ENCODE measurements around the gene NEK10. TPM values are rescaled to one million over a fixed set of nuclear protein-coding genes. Genes with fewer than 3 reads are reported as not detected.
A peak's percentile ranks its signal among the peaks of the same experiment; 100 is the strongest.
"Not testable (repeated sequence)": the region's sequence is repeated elsewhere in the genome, so short reads cannot be mapped to it uniquely, and the experiment has no call there.

NEK10 gene, protein sequence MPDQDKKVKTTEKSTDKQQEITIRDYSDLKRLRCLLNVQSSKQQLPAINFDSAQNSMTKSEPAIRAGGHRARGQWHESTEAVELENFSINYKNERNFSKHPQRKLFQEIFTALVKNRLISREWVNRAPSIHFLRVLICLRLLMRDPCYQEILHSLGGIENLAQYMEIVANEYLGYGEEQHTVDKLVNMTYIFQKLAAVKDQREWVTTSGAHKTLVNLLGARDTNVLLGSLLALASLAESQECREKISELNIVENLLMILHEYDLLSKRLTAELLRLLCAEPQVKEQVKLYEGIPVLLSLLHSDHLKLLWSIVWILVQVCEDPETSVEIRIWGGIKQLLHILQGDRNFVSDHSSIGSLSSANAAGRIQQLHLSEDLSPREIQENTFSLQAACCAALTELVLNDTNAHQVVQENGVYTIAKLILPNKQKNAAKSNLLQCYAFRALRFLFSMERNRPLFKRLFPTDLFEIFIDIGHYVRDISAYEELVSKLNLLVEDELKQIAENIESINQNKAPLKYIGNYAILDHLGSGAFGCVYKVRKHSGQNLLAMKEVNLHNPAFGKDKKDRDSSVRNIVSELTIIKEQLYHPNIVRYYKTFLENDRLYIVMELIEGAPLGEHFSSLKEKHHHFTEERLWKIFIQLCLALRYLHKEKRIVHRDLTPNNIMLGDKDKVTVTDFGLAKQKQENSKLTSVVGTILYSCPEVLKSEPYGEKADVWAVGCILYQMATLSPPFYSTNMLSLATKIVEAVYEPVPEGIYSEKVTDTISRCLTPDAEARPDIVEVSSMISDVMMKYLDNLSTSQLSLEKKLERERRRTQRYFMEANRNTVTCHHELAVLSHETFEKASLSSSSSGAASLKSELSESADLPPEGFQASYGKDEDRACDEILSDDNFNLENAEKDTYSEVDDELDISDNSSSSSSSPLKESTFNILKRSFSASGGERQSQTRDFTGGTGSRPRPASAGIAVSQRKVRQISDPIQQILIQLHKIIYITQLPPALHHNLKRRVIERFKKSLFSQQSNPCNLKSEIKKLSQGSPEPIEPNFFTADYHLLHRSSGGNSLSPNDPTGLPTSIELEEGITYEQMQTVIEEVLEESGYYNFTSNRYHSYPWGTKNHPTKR
- total RNA-seq = under 1 TPM; 0.09 to 0.36 TPM

GRCh38 chr3:27368831-27369607 lies at the start of gene NEK10:
Gene NEK10, minus strand, starts transcription at chr3:27369383. Its CDS starts 16,501 bp downstream, at chr3:27352882.
- no peaks in the 10 kb centered on the region for H3K36me3 Mint-ChIP-seq (ENCODE audit: insufficient read depth in 2 of 2)
- DNase-seq = peak; percentile 91 to 92
- peak within 1 kb of the TSS; percentile 89 to 91 for H3K4me3 Mint-ChIP-seq
- H3K27me3 Mint-ChIP-seq (ENCODE audit: low read depth) = no peaks in the 10 kb centered on the region
- peak; percentile 99 to 100 for ATAC-seq (replicated peaks in 1 of 2)
- H3K4me1 Mint-ChIP-seq (ENCODE audit: low read depth) = peaks cover 16% of the 10 kb centered on the region
- no peaks in the 10 kb centered on the region for H3K9me3 Mint-ChIP-seq
- peak within 1 kb of the TSS; percentile 46 for H3K27ac Mint-ChIP-seq

DNA sequence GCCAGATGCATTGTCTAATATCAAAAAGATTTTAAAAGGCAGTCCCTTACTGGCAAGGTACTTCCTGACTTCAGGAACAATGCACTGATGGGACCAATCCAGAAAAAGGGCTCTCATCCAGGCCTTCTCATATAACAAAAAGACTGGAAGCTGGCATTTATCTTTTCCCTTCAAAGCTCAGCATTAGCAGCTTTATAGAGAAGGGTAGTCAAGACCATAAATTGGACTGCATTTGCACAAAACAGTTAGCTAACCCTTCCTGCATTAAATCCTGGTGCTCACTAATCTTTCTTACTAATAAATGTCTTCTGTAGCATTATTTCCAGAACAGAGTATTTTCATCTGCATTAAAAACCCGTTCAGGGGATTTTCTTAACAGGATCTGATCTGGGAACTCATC lies 46.0 kb upstream of the NEK10 start:
- no peak overlapping the region for H3K4me3 Mint-ChIP-seq
- ATAC-seq (replicated peaks in 1 of 2) (no peak), DNase-seq (no peak)
- H3K27me3 Mint-ChIP-seq (ENCODE audit: low read depth) = no peaks in the 10 kb centered on the region
- H3K4me1 Mint-ChIP-seq (ENCODE audit: low read depth) = no peaks in the 10 kb centered on the region
- no peak overlapping the region for H3K27ac Mint-ChIP-seq
- H3K9me3 Mint-ChIP-seq = no peaks in the 10 kb centered on the region
- peaks cover 12 to 18% of the 10 kb centered on the region in 2 donors for H3K36me3 Mint-ChIP-seq (ENCODE audit: insufficient read depth in 2 of 2)

- Mint-ChIP-seq H3K36me3 (ENCODE audit: insufficient read depth in 2 of 2) (peaks cover 2 to 14% of the 10 kb centered on the region in 2 donors), H3K27me3 (ENCODE audit: low read depth) (no peaks in the 10 kb centered on the region), H3K27ac (peak overlapping the region; percentile 70), H3K4me1 (ENCODE audit: low read depth) (peaks cover 16% of the 10 kb centered on the region), H3K4me3 (peak overlapping the region in 1 of 2 donors; percentile 44), H3K9me3 (no peaks in the 10 kb centered on the region)
- no peak for DNase-seq
- no peak for ATAC-seq (replicated peaks in 1 of 2)
Observed at GRCh38 chr3:27392950-27393679, 23.9 kb upstream of the NEK10 start.

GRCh38 chr3:27392414-27392813 lies 23.2 kb upstream of the NEK10 start:
- ATAC-seq (replicated peaks in 1 of 2); H3K27me3 Mint-ChIP-seq (ENCODE audit: low read depth); DNase-seq; H3K9me3 Mint-ChIP-seq: not testable (repeated sequence)
- Mint-ChIP-seq H3K27ac (peak overlapping the region; percentile 91), H3K4me1 (ENCODE audit: low read depth) (peaks cover 16% of the 10 kb centered on the region), H3K36me3 (ENCODE audit: insufficient read depth in 2 of 2) (peaks cover 2 to 12% of the 10 kb centered on the region in 2 donors), H3K4me3 (peak overlapping the region in 1 of 2 donors; percentile 67)

- no peaks in the 10 kb centered on the region for H3K27me3 Mint-ChIP-seq (ENCODE audit: low read depth)
- H3K9me3 Mint-ChIP-seq = no peaks in the 10 kb centered on the region
- peak overlapping the region in 1 of 2 donors; percentile 67 for H3K4me3 Mint-ChIP-seq
- DNase-seq = no peak
- peaks cover 2 to 10% of the 10 kb centered on the region in 2 donors for H3K36me3 Mint-ChIP-seq (ENCODE audit: insufficient read depth in 2 of 2)
- ATAC-seq (replicated peaks in 1 of 2) = no peak
- peak overlapping the region; percentile 91 for H3K27ac Mint-ChIP-seq
- H3K4me1 Mint-ChIP-seq (ENCODE audit: low read depth) = peaks cover 16% of the 10 kb centered on the region
Observed at GRCh38 chr3:27391796-27392195, 22.6 kb upstream of the NEK10 start.

- Mint-ChIP-seq H3K4me1 (ENCODE audit: low read depth) (peaks cover 10% of the 10 kb centered on the region), H3K9me3 (no peaks in the 10 kb centered on the region), H3K4me3 (no peak overlapping the region), H3K27me3 (ENCODE audit: low read depth) (no peaks in the 10 kb centered on the region), H3K36me3 (ENCODE audit: insufficient read depth in 2 of 2) (peaks cover 4 to 12% of the 10 kb centered on the region in 2 donors), H3K27ac (no peak overlapping the region)
- ATAC-seq (replicated peaks in 1 of 2) = no peak
- DNase-seq = no peak
Observed at GRCh38 chr3:27387625-27388024, 18.4 kb upstream of the NEK10 start.

DNA sequence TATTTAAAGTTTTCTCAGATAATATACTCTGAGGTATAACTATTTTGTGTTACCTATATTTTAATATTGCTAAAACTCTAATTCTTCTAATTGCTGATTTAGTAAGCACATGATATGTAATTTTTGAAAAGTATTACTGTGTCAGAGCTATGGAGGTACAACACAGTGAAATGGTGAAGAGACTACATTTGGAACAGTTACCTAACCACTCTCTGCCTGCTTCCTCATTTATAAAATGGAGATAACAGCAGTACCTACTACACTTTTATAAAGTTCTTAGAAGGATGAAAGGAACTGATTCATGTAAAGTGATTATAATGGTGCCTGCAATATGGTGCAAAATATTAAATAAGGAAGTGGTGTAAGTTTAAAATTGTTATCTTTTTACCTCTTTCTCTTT lies 16.3 kb upstream of the NEK10 start:
- no peak for DNase-seq
- no peaks in the 10 kb centered on the region for H3K9me3 Mint-ChIP-seq
- no peaks in the 10 kb centered on the region for H3K27me3 Mint-ChIP-seq (ENCODE audit: low read depth)
- H3K4me1 Mint-ChIP-seq (ENCODE audit: low read depth) = no peaks in the 10 kb centered on the region
- no peak overlapping the region for H3K27ac Mint-ChIP-seq
- no peak overlapping the region for H3K4me3 Mint-ChIP-seq
- ATAC-seq (replicated peaks in 1 of 2) = no peak
- H3K36me3 Mint-ChIP-seq (ENCODE audit: insufficient read depth in 2 of 2) = peaks cover 4 to 11% of the 10 kb centered on the region in 2 donors

DNA sequence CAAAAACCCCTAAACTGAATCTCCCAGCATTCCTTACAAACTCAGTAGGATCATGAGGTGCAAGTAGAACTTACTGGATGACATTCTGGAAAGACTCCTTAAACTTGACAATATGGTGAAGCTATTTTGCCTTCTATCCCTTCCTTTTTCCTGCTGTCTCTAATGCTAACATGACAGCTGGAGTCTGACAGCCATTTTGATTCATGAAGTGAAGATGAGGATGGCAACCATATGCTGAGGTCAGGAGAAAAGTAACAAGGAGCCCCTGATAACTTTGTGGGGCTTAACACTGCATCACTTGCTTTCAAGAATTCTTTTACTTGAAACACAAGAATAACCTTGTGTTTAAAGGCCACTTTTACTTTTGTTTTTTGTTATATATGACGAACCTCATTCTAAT lies 15.0 kb upstream of the NEK10 start:
- ATAC-seq (replicated peaks in 1 of 2) (no peak), DNase-seq (no peak)
- Mint-ChIP-seq H3K36me3 (ENCODE audit: insufficient read depth in 2 of 2) (peaks cover 4 to 12% of the 10 kb centered on the region in 2 donors), H3K27me3 (ENCODE audit: low read depth) (no peaks in the 10 kb centered on the region), H3K9me3 (no peaks in the 10 kb centered on the region), H3K4me3 (no peak overlapping the region), H3K27ac (no peak overlapping the region), H3K4me1 (ENCODE audit: low read depth) (no peaks in the 10 kb centered on the region)

DNA sequence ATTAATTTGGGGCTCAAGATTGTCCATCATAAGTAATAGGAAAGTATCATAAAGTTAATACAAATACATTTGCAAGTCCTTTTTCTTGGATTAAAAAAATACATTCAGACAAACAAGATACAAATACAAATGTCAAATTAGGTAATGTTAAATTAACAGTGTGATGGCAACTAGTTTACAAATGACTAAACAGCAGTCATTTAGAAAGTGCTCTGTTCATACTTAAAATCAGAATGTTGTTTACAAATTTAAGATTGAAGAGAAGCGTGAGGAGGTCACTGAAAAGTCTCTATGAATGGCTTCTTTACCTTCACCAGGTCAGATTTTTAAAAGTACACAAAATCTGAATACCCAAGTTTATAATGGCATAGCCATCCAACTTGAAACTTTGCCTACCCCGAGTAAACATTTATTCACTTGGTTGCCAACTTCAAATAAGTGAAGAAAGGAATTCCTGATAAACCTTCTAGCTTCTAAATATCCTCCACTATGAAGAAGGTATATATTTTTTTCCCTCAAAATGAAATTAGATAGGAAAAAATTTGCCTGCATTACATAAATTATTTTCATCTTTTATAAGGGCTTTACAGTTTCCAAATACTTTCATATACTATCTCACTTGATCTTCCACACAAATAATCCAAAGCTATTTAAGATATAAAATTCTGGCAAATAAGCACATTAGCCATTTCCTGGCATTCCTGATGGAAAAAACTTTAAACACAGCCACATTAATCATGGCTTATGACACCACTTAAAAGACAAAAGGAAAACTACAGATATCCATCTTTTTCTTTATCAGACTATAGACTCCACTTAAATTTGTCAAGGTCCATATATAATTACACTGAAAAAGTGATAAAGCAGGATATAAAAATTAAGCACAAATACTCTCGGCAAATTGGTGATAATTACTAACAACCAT lies 11.5 kb upstream of the NEK10 start:
- peak overlapping the region; percentile 79 for H3K27ac Mint-ChIP-seq
- H3K36me3 Mint-ChIP-seq (ENCODE audit: insufficient read depth in 2 of 2) = peaks cover 2 to 14% of the 10 kb centered on the region in 2 donors
- DNase-seq = no peak
- H3K4me3 Mint-ChIP-seq = no peak overlapping the region
- ATAC-seq (replicated peaks in 1 of 2) = peak in 1 of 2 donors; percentile 23
- no peaks in the 10 kb centered on the region for H3K4me1 Mint-ChIP-seq (ENCODE audit: low read depth)
- no peaks in the 10 kb centered on the region for H3K27me3 Mint-ChIP-seq (ENCODE audit: low read depth)
- H3K9me3 Mint-ChIP-seq = no peaks in the 10 kb centered on the region

DNA sequence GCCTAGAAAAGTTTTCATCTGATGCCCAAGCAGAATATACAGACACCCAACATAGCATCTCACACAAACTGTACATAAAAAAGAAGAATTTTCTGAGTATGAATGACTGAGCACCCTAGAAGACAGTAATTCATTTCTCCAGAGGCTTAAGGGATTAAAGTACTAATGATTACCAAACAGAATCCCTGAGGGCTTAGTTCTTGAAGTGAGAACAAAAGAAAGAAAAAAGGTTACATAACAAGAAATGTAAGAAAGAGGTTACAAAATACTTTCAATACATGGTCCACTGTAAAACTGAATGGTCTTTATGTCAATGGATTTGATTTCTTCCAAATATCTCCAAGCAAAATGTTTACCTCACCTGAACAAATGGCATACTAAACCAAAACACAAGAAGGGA lies 9.1 kb upstream of the NEK10 start:
- Mint-ChIP-seq H3K36me3 (ENCODE audit: insufficient read depth in 2 of 2) (peaks cover 0 to 9% of the 10 kb centered on the region in 2 donors), H3K27ac (no peak overlapping the region), H3K9me3 (no peaks in the 10 kb centered on the region), H3K4me3 (no peak overlapping the region), H3K4me1 (ENCODE audit: low read depth) (no peaks in the 10 kb centered on the region), H3K27me3 (ENCODE audit: low read depth) (no peaks in the 10 kb centered on the region)
- ATAC-seq (replicated peaks in 1 of 2) (no peak), DNase-seq (no peak)

GRCh38 chr3:27376109-27376772 lies 7.1 kb upstream of the NEK10 start:
- Mint-ChIP-seq H3K27me3 (ENCODE audit: low read depth) (no peaks in the 10 kb centered on the region), H3K27ac (no peak overlapping the region), H3K36me3 (ENCODE audit: insufficient read depth in 2 of 2) (peaks cover 0 to 5% of the 10 kb centered on the region in 2 donors), H3K4me3 (no peak overlapping the region), H3K9me3 (no peaks in the 10 kb centered on the region), H3K4me1 (ENCODE audit: low read depth) (no peaks in the 10 kb centered on the region)
- ATAC-seq (replicated peaks in 1 of 2) (no peak), DNase-seq (no peak)

Data from activated T-cell treated with anti-CD3 and anti-CD28 coated beads, Interleukin-2, amount 50 U/mL, for 72 hours (primary cell).